Tracheal epithelial cell (primary cell): Measurements from ENCODE around the gene FBXL20. TPM values are rescaled to one million over a fixed set of nuclear protein-coding genes. Genes with fewer than 3 reads are reported as not detected.

ENCODE experiments used
- total RNA-seq: library from RNA; depleted of rRNA; stranded (reverse); fragments of >200 nt; gene quantifications from 2 replicates; pipeline ENCODE4 v1.2.1, GENCODE V29; 2014

Gene FBXL20
- 11.1 and 11.7 TPM in 2 replicates for total RNA-seq

GRCh38 chr17:39401412-39402243 lies at the start of gene FBXL20:
FBXL20 (minus strand) TSS chr17:39401626; CDS start chr17:39401402, 224 bp downstream.

DNA sequence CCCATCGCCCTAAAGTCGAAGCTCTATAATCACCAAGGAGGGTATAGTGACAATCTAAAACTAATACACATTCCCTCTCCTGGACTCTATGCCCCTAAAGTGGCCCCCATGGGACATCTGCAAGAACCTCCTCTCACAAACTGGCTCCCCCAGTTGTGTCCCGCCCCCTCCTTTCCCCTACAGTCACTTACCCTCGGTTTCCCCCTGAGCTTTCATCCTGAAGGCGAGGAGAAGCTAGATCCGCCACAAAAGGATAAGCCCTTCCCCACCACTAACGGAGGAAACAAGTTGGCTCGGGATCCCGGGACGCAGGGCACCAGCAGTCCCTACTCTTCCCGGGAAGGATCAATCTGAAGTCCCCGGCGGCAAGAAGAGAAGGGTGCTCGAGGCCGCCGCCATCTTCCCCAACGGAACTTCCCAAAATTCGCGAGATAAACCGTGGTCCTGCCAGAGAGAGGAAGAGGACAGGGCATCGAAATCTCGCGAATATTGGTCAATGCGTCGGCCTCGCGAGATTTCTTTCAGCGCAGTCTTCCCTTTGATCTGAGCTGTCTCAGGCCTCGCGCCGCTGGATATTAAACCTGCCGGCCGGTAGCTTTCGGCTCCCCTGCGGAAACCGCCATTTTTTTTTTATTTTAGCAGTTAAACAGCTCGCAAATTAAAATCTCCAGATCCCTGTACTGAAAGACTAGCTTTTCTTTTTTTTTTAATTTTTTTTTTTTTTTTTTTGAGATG lies 49.6 kb upstream of the FBXL20 start, which contains the start of gene MED1:
TSS of gene MED1 (minus strand) at position 417 of the 735 bp plus-strand sequence. CDS start at position 216, 201 bp downstream.

DNA sequence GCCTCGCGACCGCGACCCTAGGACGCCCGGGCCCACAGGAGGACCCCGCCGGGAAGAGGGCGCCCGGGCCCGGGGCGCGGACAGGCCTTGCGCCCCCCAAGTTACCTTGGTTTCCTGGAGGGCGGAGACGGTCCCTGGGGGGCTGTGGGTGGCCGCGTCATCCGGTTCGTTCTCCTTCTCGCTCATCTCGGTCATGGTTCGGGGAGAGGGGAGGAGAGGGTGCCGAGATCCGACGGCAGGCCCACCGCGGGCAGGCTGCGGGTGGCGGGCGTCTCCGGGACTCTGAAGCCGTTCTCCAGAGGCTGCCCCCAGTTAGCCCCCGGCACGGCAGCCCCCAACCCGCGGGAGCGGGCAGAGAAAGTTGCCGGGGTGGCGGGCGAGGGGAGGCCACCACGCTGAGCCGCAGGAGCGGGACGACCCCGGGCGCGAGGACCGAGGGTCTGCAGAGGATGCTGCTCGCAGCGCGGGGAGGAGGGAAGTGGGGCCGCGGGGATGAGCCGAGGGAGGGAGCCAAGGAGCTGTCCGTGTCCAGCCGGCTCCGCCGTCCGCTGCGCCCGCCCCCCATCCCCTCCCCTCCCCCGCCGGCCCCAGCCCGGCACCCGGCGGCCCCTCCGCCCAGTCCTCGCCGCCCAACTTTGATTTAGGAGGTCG lies 176.0 kb downstream of the FBXL20 start, which contains the start of gene STAC2:
TSS of gene STAC2 (minus strand) at position 638 of the 651 bp plus-strand sequence. CDS start at position 195, 443 bp downstream.

Other genes starting within 250 kb of the FBXL20 start
- 1.7 TPM in 1 of 2 replicates, not detected in the other for gene PLXDC1, start 250.0 kb downstream of the FBXL20 start, total RNA-seq
- gene ARL5C, start 235.5 kb downstream of the FBXL20 start, total RNA-seq = not detected in 2 replicates
- 1.7 and 6.7 TPM in 2 replicates for gene CACNB1, start 204.0 kb downstream of the FBXL20 start, total RNA-seq
- 2,255 and 2,684 TPM in 2 replicates for gene RPL19, start 201.3 kb downstream of the FBXL20 start, total RNA-seq
- under 0.01 TPM in 1 of 2 replicates, not detected in the other for gene STAC2, start 175.7 kb downstream of the FBXL20 start, total RNA-seq
- 15.4 and 19.6 TPM in 2 replicates for gene MED1, start 49.6 kb upstream of the FBXL20 start, total RNA-seq
- gene CDK12, start 59.9 kb upstream of the FBXL20 start, total RNA-seq = 17.4 and 20.7 TPM in 2 replicates
- gene NEUROD2, start 206.3 kb upstream of the FBXL20 start, total RNA-seq = not detected in 2 replicates
- gene PPP1R1B, start 225.3 kb upstream of the FBXL20 start, total RNA-seq = under 0.01 and 0.43 TPM in 2 replicates
- 28.7 and 35.8 TPM in 2 replicates for gene STARD3, start 235.5 kb upstream of the FBXL20 start, total RNA-seq